Bone marrow (tissue), 2 donors: ENCODE measurements around the gene SPTBN1.

Experiments used
- DNase-seq, 2 donors: peaks; one replicate each; lab custom pipeline; 2025; lab: John Stamatoyannopoulos, UW

The SPTBN1 gene

GRCh38 chr2:54653572-54654204 lies 197.6 kb downstream of the SPTBN1 start:
- DNase-seq = no peak

GRCh38 chr2:54655046-54655809 lies 199.1 kb downstream of the SPTBN1 start:
- no peak for DNase-seq

- no peak for DNase-seq
Observed at GRCh38 chr2:54656863-54657262, 200.7 kb downstream of the SPTBN1 start.

- no peak for DNase-seq
Observed at GRCh38 chr2:54657664-54658083, 201.5 kb downstream of the SPTBN1 start.

GRCh38 chr2:54658564-54659071 lies 202.5 kb downstream of the SPTBN1 start:
- DNase-seq = no peak

- DNase-seq = no peak
Observed at GRCh38 chr2:54659527-54659926, 203.4 kb downstream of the SPTBN1 start.

- no peak for DNase-seq
Observed at GRCh38 chr2:54660752-54661151, 204.6 kb downstream of the SPTBN1 start.

GRCh38 chr2:54663424-54664030 lies 207.4 kb downstream of the SPTBN1 start:
- DNase-seq = no peak

- DNase-seq = no peak
Observed at GRCh38 chr2:54664238-54664786, 208.2 kb downstream of the SPTBN1 start.

GRCh38 chr2:54665436-54665856 lies 209.3 kb downstream of the SPTBN1 start:
- no peak for DNase-seq

- no peak for DNase-seq
Observed at GRCh38 chr2:54666131-54666633, 210.1 kb downstream of the SPTBN1 start.

GRCh38 chr2:54666634-54667265 lies 210.6 kb downstream of the SPTBN1 start:
- DNase-seq = no peak

- DNase-seq = no peak
Observed at GRCh38 chr2:54667266-54667639, 211.1 kb downstream of the SPTBN1 start.

- DNase-seq = no peak
Observed at GRCh38 chr2:54667726-54668650, 211.9 kb downstream of the SPTBN1 start.

- no peak for DNase-seq
Observed at GRCh38 chr2:54668711-54669110, 212.6 kb downstream of the SPTBN1 start.

GRCh38 chr2:54669677-54670484 lies 213.8 kb downstream of the SPTBN1 start:
- no peak for DNase-seq

GRCh38 chr2:54670485-54671009 lies 214.4 kb downstream of the SPTBN1 start:
- no peak for DNase-seq

- no peak for DNase-seq
Observed at GRCh38 chr2:54671010-54671409, 214.9 kb downstream of the SPTBN1 start.

- DNase-seq = no peak
Observed at GRCh38 chr2:54671875-54672589, 215.9 kb downstream of the SPTBN1 start.
